ENCODE results near the gene APBB2.

APBB2 gene

DNA sequence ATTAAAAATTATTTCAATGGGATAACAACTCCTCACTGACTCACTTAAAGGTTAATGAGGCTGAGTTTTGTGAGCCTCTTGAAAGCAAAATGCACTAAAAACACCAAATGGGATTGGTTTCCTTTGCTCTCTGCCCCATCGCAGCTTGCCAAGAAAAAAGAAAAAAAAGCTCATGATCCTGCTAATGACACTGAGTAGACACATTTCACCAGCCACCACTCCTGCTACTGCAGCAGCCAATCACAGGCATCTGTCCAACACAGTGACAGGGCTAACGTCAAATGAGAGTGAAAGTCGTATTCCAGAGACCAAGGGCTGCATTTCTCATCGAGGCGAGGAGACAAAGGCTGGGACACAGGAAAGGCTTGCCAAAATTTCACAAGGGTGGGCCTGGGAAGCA, 5.2 kb downstream of the APBB2 start:
- no peak for TF ChIP-seq CTCF (IDR thresholded peaks at IDR 0.05; ENCODE audit: low read depth, low read length)
- H3K4me3 ChIP-seq (ENCODE audit: low read depth, low read length) = no peak overlapping the region

GRCh38 chr4:41207291-41207831, 7.0 kb downstream of the APBB2 start:
- TF ChIP-seq CTCF (IDR thresholded peaks at IDR 0.05; ENCODE audit: low read depth, low read length) = no peak
- H3K4me3 ChIP-seq (ENCODE audit: low read depth, low read length) = no peak overlapping the region

GRCh38 chr4:41205854-41206460, 8.4 kb downstream of the APBB2 start:
- TF ChIP-seq CTCF (IDR thresholded peaks at IDR 0.05; ENCODE audit: low read depth, low read length) = no peak
- H3K4me3 ChIP-seq (ENCODE audit: low read depth, low read length) = no peak overlapping the region

GRCh38 chr4:41205130-41205529, 9.2 kb downstream of the APBB2 start:
- no peak for TF ChIP-seq CTCF (IDR thresholded peaks at IDR 0.05; ENCODE audit: low read depth, low read length)
- no peak overlapping the region for H3K4me3 ChIP-seq (ENCODE audit: low read depth, low read length)

DNA sequence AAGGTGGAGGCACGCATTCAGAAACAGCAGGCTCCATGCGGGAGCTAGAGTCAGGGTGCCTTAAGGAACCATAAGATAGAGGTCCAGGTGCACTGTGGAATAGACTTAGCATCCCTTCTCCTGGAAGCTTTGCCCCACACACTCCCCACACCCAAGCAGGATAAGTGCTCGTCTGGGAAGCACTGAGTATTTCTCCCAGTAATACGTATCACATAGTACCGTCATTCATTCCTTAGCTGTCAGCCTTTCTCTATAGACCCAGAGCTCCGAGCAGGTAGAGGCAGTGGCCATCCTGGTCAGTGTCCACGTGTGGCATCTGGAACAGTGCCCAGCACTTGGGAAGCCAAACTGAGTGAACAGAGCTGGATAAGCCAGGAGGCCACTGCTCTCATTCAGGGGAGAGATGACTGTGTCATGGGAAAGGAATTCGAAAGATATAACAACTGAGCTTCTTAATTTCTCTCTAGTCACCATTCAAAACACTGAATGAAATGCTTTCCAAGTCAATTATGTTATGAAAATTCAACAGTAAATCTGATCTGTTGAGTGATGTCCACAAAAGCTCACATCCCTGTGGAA, 9.9 kb downstream of the APBB2 start:
- TF ChIP-seq CTCF (IDR thresholded peaks at IDR 0.05; ENCODE audit: low read depth, low read length) = no peak
- no peak overlapping the region for H3K4me3 ChIP-seq (ENCODE audit: low read depth, low read length)

- no peak for TF ChIP-seq CTCF (IDR thresholded peaks at IDR 0.05; ENCODE audit: low read depth, low read length)
- no peak overlapping the region for H3K4me3 ChIP-seq (ENCODE audit: low read depth, low read length)
Measured at GRCh38 chr4:41203841-41204240, 10.5 kb downstream of the APBB2 start.

GRCh38 chr4:41202820-41203568, 11.3 kb downstream of the APBB2 start:
- H3K4me3 ChIP-seq (ENCODE audit: low read depth, low read length) = no peak overlapping the region
- TF ChIP-seq CTCF (IDR thresholded peaks at IDR 0.05; ENCODE audit: low read depth, low read length) = no peak

Data from WI38 (cell line).